Measurements from ENCODE around the gene NKX2-4. TPM values are rescaled to one million over a fixed set of nuclear protein-coding genes. Genes with fewer than 3 reads are reported as not detected.
"Not testable (repeated sequence)": the region's sequence is repeated elsewhere in the genome, so short reads cannot be mapped to it uniquely, and the experiment has no call there.

Gene NKX2-4
- total RNA-seq, 5 donors from 2014 or later (not counting 1 experiment from before 2014, with no cell fraction given): not detected

DNA sequence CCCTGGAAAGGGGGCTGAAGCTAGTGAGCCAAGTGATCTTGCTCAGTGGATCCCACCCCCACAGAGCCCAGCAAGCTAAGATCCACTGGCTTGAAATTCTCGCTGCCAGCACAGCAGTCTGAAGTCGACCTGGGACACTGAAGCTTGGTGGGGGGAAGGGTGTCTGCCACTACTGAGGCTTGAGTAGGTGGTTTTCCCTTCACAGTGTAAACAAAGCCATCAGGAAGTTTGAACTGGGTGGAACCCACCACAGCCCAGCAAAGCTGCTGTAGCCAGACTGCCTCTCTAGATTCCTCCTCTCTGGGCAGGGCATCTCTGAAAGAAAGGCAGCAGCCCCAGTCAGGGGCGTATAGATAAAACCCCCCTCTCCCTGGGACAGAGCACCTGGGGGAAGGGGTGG is 16.7 kb upstream of the NKX2-4 start:
- H3K9me3 ChIP-seq; H3K36me3 ChIP-seq (ENCODE audit: control insufficient read depth in 2 of 2, extremely low read depth in 1 of 2, insufficient read depth in 1 of 2, low read length in 1 of 2); H3K36me3 Mint-ChIP-seq; H3K27ac Mint-ChIP-seq; H3K27ac ChIP-seq (ENCODE audit: low read length); POLR2A ChIA-PET; CTCF ChIA-PET: not testable (repeated sequence)
- peak in 2 of 4 experiments; percentile 50 to 70 for ATAC-seq (replicated peaks in 1 of 4)
- peak in 3 of 35 experiments; percentile 3 to 17 (median 4) for DNase-seq
- peaks cover 63 to 70% of the 10 kb centered on the region in 2 donors for H3K27me3 Mint-ChIP-seq
- H3K4me1 Mint-ChIP-seq: peaks cover 4 to 12% (median 7%) of the 10 kb centered on the region in 3 donors
- Histone ChIP-seq H3K27me3 (replicated peaks in 1 of 2; ENCODE audit: control insufficient read depth in 2 of 2, extremely low read depth in 1 of 2, insufficient read depth in 2 of 2, low read length in 1 of 2) (peaks cover 2 to 18% of the 10 kb centered on the region in 2 experiments), H3K4me1 (ENCODE audit: control insufficient read depth in 1 of 2, extremely low read depth in 1 of 2, insufficient read depth in 2 of 2, low read length in 2 of 2) (peaks cover 0 to 14% of the 10 kb centered on the region in 2 experiments), H3K4me3 (ENCODE audit: control insufficient read depth in 1 of 2, extremely low read depth in 1 of 2, low read length in 1 of 2) (peak overlapping the region in 1 of 2 donors; percentile 8)
- WGBS (ENCODE audit: insufficient coverage): no CpG with 5 or more reads among the region's 3 CpGs
- peaks cover 10 to 23% (median 14%) of the 10 kb centered on the region in 3 donors for H3K9me3 Mint-ChIP-seq
- peak overlapping the region in 1 of 3 donors; percentile 17 for H3K4me3 Mint-ChIP-seq

DNA sequence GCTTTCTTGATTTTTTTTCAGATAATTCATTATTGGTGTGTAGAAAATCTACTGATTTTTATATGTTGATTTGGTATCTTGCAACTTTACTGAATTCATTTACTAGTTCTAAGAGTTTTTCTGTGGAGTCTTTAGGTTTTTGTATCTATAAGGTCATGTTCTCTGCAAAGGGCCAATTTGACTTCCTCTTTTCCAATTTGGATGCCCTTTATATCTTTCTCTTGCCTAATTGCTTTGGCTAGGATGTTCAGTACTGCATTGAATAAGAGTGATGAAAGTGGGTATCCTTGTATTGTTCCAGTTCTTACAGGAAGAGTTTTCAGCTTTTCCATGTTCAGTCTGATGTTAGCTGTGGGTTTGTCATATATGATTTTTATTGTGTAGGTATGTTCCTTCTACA is 14.4 kb upstream of the NKX2-4 start:
- CTCF ChIA-PET: no interaction called here
- no peak for DNase-seq

DNA sequence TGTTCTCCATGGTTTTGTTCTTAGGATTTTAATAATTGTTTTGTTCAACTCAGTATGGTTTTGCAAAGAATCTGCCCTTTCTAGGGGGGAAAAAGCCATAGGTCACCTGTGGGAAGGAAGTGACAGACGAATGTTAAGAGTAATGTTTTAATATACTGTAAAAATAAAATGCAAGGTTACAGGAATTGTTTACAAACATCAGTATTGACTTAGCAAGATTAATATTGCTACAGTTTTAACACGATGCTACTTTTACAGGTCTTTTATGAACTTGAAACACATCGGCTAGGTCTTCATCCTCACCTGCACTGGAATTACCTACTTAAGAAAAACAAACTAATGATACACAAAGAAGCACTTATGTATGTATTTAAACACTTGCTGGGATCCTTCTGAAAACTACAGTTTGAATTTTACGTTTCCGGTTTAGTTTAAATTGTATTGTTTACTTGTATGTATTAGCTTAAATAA is 1.7 kb upstream of the NKX2-4 start:
- H3K4me3 ChIP-seq (ENCODE audit: control insufficient read depth in 1 of 2, extremely low read depth in 1 of 2, low read length in 1 of 2): no peak overlapping the region
- Mint-ChIP-seq H3K4me3 (no peak overlapping the region), H3K9me3 (peaks cover 0 to 12% (median 5%) of the 10 kb centered on the region in 3 donors), H3K4me1 (peaks cover 8 to 12% (median 11%) of the 10 kb centered on the region in 3 donors), H3K27ac (peak overlapping the region in 1 of 2 donors; percentile 9), H3K27me3 (peaks cover 65 to 69% of the 10 kb centered on the region in 2 donors), H3K36me3 (no peaks in the 10 kb centered on the region)
- no peaks in the 10 kb centered on the region for H3K9me3 ChIP-seq
- no peak for DNase-seq
- peaks cover 19 to 43% of the 10 kb centered on the region in 2 experiments for H3K27me3 ChIP-seq (replicated peaks in 1 of 2; ENCODE audit: control insufficient read depth in 2 of 2, extremely low read depth in 1 of 2, insufficient read depth in 2 of 2, low read length in 1 of 2)
- WGBS (ENCODE audit: insufficient coverage): no CpG with 5 or more reads among the region's 5 CpGs
- ChIA-PET POLR2A (no interaction called here), CTCF (no interaction called here)
- peaks cover 7 to 16% of the 10 kb centered on the region in 2 experiments for H3K4me1 ChIP-seq (ENCODE audit: control insufficient read depth in 1 of 2, extremely low read depth in 1 of 2, insufficient read depth in 2 of 2, low read length in 2 of 2)
- no peak overlapping the region for H3K27ac ChIP-seq (ENCODE audit: low read length)
- no peaks in the 10 kb centered on the region for H3K36me3 ChIP-seq (ENCODE audit: control insufficient read depth in 2 of 2, extremely low read depth in 1 of 2, insufficient read depth in 1 of 2, low read length in 1 of 2)
- no peak for ATAC-seq (replicated peaks in 1 of 4)

More for the DNA sequence above, 14.4 kb upstream of the NKX2-4 start:
- Mint-ChIP-seq H3K36me3 (no peaks in the 10 kb centered on the region), H3K4me3 (no peak overlapping the region), H3K27ac (no peak overlapping the region), H3K4me1 (peaks cover 4 to 12% (median 7%) of the 10 kb centered on the region in 3 donors), H3K9me3 (peaks cover 10 to 14% (median 13%) of the 10 kb centered on the region in 3 donors), H3K27me3 (peaks cover 65 to 66% of the 10 kb centered on the region in 2 donors)
- no peak for ATAC-seq (replicated peaks in 1 of 4)
- H3K27me3 ChIP-seq (replicated peaks in 1 of 2; ENCODE audit: control insufficient read depth in 2 of 2, extremely low read depth in 1 of 2, insufficient read depth in 2 of 2, low read length in 1 of 2): peaks cover 10 to 25% of the 10 kb centered on the region in 2 experiments
- no peaks in the 10 kb centered on the region for H3K9me3 ChIP-seq
- H3K4me3 ChIP-seq (ENCODE audit: control insufficient read depth in 1 of 2, extremely low read depth in 1 of 2, low read length in 1 of 2): no peak overlapping the region
- H3K36me3 ChIP-seq (ENCODE audit: control insufficient read depth in 2 of 2, extremely low read depth in 1 of 2, insufficient read depth in 1 of 2, low read length in 1 of 2): no peaks in the 10 kb centered on the region
- H3K27ac ChIP-seq (ENCODE audit: low read length): no peak overlapping the region
- peaks cover 0 to 14% of the 10 kb centered on the region in 2 experiments for H3K4me1 ChIP-seq (ENCODE audit: control insufficient read depth in 1 of 2, extremely low read depth in 1 of 2, insufficient read depth in 2 of 2, low read length in 2 of 2)
- POLR2A ChIA-PET: no interaction called here

DNA sequence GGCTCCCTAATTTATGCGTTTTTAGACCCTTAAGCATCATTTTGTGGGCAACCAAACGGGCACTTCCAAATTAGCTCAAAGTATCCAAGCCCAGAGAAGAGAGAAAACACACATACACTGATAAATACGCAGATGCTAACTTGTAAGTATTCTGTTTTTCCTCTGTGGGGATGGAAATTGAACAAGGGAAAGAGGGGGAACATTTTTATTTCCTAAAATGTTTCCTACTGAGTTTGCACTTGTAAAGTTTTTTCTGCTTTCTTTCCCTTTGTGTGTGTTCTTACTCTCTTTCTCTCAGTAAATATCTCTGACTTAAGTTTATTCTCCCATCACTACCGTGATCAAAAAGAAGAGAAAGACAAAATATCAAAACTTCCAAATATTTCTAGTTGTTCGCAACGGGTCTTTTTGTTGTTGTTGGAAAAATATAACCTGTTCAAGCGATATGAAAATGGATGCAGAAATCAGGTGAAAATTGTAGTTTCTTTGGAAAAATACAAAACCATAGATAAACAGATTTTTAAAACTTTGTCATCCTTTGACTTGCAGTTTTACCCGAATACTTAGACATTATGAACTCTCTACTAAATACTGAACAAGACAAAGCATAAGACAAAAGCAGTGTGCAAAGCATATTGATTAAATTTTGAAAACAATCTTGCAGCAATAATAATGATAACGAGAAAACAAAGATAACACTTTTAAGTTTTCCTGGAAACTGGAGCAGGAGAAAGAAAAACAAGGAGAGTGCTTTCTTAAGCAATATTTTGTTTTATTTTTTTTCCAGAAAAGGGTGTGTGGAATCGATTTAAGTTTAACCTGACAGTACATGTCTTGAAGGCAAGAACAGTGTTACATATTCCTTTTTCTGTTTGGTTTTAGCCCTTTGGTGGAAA is 1.0 kb upstream of the NKX2-4 start:
- peak overlapping the region in 1 of 2 donors; percentile 59 for H3K27ac Mint-ChIP-seq

DNA sequence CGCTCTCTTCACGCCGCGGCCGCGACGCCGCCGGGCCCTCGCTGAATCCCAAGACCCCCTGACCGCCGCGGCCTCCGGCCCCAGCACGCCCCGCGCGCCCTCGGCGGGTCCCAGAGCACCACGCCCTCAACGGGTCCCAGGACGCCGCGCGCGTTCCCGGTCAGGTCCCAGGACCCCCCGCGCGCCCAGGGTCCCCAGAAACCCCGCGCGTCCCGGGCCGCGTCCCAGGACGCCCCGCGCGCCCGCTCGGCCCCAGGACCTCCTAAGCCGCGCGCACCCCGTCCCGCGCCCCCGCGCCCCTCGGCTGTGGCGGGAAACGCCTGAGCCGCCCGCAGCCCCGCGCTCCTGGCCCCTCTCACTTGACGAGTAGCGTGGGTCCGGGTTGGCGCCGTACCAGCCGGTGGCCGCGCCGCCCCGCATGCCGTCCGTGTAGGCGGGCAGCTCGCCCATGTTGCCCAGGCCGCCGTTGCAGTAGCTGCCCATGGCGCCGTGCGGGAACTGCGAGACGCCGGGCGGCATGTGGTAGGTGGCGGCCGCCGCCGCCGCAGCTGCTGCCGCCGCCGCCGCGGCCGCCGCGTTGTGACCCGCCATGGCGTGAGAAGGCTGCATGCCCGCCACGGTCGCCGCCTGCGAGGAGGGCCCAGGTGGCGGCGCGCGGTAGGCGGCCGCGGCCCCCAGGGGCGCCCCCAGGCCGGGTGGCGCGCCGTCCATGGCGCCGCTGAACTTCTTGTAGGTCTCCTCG is 556 bp downstream of the NKX2-4 start:
- no peak overlapping the region for H3K27ac Mint-ChIP-seq
- Histone ChIP-seq H3K4me1 (ENCODE audit: control insufficient read depth in 1 of 2, extremely low read depth in 1 of 2, insufficient read depth in 2 of 2, low read length in 2 of 2) (peaks cover 7 to 19% of the 10 kb centered on the region in 2 experiments), H3K4me3 (ENCODE audit: control insufficient read depth in 1 of 2, extremely low read depth in 1 of 2, low read length in 1 of 2) (peak overlapping the region in 1 of 2 donors; percentile 47), H3K36me3 (ENCODE audit: control insufficient read depth in 2 of 2, extremely low read depth in 1 of 2, insufficient read depth in 1 of 2, low read length in 1 of 2) (no peaks in the 10 kb centered on the region), H3K9me3 (no peaks in the 10 kb centered on the region), H3K27ac (ENCODE audit: low read length) (no peak overlapping the region), H3K27me3 (replicated peaks in 1 of 2; ENCODE audit: control insufficient read depth in 2 of 2, extremely low read depth in 1 of 2, insufficient read depth in 2 of 2, low read length in 1 of 2) (peaks cover 27 to 52% of the 10 kb centered on the region in 2 experiments)
- H3K36me3 Mint-ChIP-seq: peaks cover under 1% of the 10 kb centered on the region
- H3K4me1 Mint-ChIP-seq: peaks cover 20 to 24% (median 22%) of the 10 kb centered on the region in 3 donors
- peaks cover 0 to 12% (median 5%) of the 10 kb centered on the region in 3 donors for H3K9me3 Mint-ChIP-seq
- ChIA-PET CTCF (no interaction called here), POLR2A (no interaction called here)
- DNase-seq (peak in 5 of 35 experiments; percentile 3 to 34 (median 8)), ATAC-seq (replicated peaks in 1 of 4) (peak in 1 of 4 experiments; percentile 28)
- peak overlapping the region in 1 of 3 donors; percentile 64 for H3K4me3 Mint-ChIP-seq
- peaks cover 66 to 74% of the 10 kb centered on the region in 2 donors for H3K27me3 Mint-ChIP-seq
- 7% methylated on average over 116 of the region's 116 CpGs for WGBS (ENCODE audit: insufficient coverage)

More for the DNA sequence above, 1.0 kb upstream of the NKX2-4 start:
- H3K9me3 Mint-ChIP-seq: peaks cover 0 to 12% (median 5%) of the 10 kb centered on the region in 3 donors
- H3K4me3 Mint-ChIP-seq: peak overlapping the region in 2 of 3 donors; percentile 34 to 64
- ATAC-seq (replicated peaks in 1 of 4) (no peak), DNase-seq (no peak)
- Histone ChIP-seq H3K36me3 (ENCODE audit: control insufficient read depth in 2 of 2, extremely low read depth in 1 of 2, insufficient read depth in 1 of 2, low read length in 1 of 2) (no peaks in the 10 kb centered on the region), H3K4me3 (ENCODE audit: control insufficient read depth in 1 of 2, extremely low read depth in 1 of 2, low read length in 1 of 2) (peak overlapping the region in 1 of 2 donors; percentile 32), H3K4me1 (ENCODE audit: control insufficient read depth in 1 of 2, extremely low read depth in 1 of 2, insufficient read depth in 2 of 2, low read length in 2 of 2) (peaks cover 7 to 16% of the 10 kb centered on the region in 2 experiments), H3K27ac (ENCODE audit: low read length) (no peak overlapping the region), H3K27me3 (replicated peaks in 1 of 2; ENCODE audit: control insufficient read depth in 2 of 2, extremely low read depth in 1 of 2, insufficient read depth in 2 of 2, low read length in 1 of 2) (peaks cover 21 to 45% of the 10 kb centered on the region in 2 experiments), H3K9me3 (no peaks in the 10 kb centered on the region)
- H3K27me3 Mint-ChIP-seq: peaks cover 63 to 69% of the 10 kb centered on the region in 2 donors
- H3K36me3 Mint-ChIP-seq: no peaks in the 10 kb centered on the region
- CTCF ChIA-PET: no interaction called here
- peaks cover 10 to 12% (median 12%) of the 10 kb centered on the region in 3 donors for H3K4me1 Mint-ChIP-seq
- 31% methylated on average over 2 of the region's 10 CpGs for WGBS (ENCODE audit: insufficient coverage)
- POLR2A ChIA-PET: no interaction called here

All from T-cell (primary cell).